Measurements from ENCODE around the gene LORICRIN. TPM values are rescaled to one million over a fixed set of nuclear protein-coding genes. Genes with fewer than 3 reads are reported as not detected.

LORICRIN gene
- not detected in 3 replicates for polyA plus RNA-seq
- 11.6 TPM for polyA plus RNA-seq (2011; ENCODE audit: low read depth)
- polyA plus RNA-seq (2011; cell fraction: cytosol; rRNA removed), result not detected in 2 replicates
- polyA plus RNA-seq (2011; cell fraction: nucleus; rRNA removed), result not detected in 2 replicates
- 0.09 and 78.0 TPM in 2 replicates for polyA plus RNA-seq (2012; ENCODE audit: low replicate concordance)
- polyA minus RNA-seq, result 0.33 TPM in 1 of 3 replicates, not detected in the others
- not detected for polyA minus RNA-seq (2011; cell fraction: cytosol; rRNA and poly(A)+ RNA removed)
- not detected in 2 replicates for polyA minus RNA-seq (2011; cell fraction: nucleus; rRNA and poly(A)+ RNA removed)

GRCh38 chr1:153259387-153259786 is at the start of gene LORICRIN:
TSS of gene LORICRIN (plus strand) at chr1:153259687. CDS start at chr1:153260950, 1,263 bp downstream.
- no peak within 1 kb of the TSS for H3K4me3 ChIP-seq (ENCODE audit: control insufficient read depth in 2 of 3, extremely low read depth in 1 of 3, insufficient read depth in 2 of 3, low read depth in 1 of 3, low read length in 3 of 3)
- H2AFZ ChIP-seq (ENCODE audit: control insufficient read depth, low read length), result no peak within 1 kb of the TSS
- H4K20me1 ChIP-seq (ENCODE audit: control insufficient read depth, extremely low read depth, insufficient read depth, low read length), result no peaks in the 10 kb centered on the region
- FAIRE-seq (no peak), DNase-seq (ENCODE audit: low read depth, low spot score) (no peak)
- dilution Hi-C loops (cut with MboI; ENCODE audit: extremely low pct_ligation_motif_present, low sequenced_read_pairs), result no loop called here
- H3K27me3 ChIP-seq (ENCODE audit: control insufficient read depth, extremely low read depth, insufficient read depth, low read length), result peaks cover 58% of the 10 kb centered on the region
- H3K27ac ChIP-seq (ENCODE audit: control insufficient read depth, insufficient read depth, low read length), result no peak within 1 kb of the TSS
- H3K4me1 ChIP-seq (ENCODE audit: control insufficient read depth, extremely low read depth, insufficient read depth, low read length), result peaks cover 5% of the 10 kb centered on the region
- H3K79me2 ChIP-seq (ENCODE audit: control insufficient read depth, insufficient read depth, low read length), result no peaks in the 10 kb centered on the region
- no peaks in the 10 kb centered on the region for H3K36me3 ChIP-seq (ENCODE audit: control insufficient read depth in 2 of 2, extremely low read depth in 1 of 2, insufficient read depth in 2 of 2, low read length in 2 of 2)
- H3K9ac ChIP-seq (ENCODE audit: control insufficient read depth, extremely low read depth, insufficient read depth, low read length), result no peak within 1 kb of the TSS
- H3K9me3 ChIP-seq (ENCODE audit: control insufficient read depth, low read depth, low read length), result no peaks in the 10 kb centered on the region
- H3K4me2 ChIP-seq (ENCODE audit: control insufficient read depth, extremely low read depth, insufficient read depth, low read depth, low read length), result no peak within 1 kb of the TSS
- TF ChIP-seq EZH2 (IDR thresholded peaks at IDR 0.05; ENCODE audit: low read length), result no peak
- TF ChIP-seq CTCF (optimal IDR thresholded peaks at IDR 0.05 in 1 of 3, IDR thresholded peaks at IDR 0.05 in 1 of 3, conservative IDR thresholded peaks at IDR 0.05 in 1 of 3; ENCODE audit: extremely low read depth in 1 of 3, insufficient read depth in 2 of 3, low read length in 3 of 3), result no peak
- no peaks in the 10 kb centered on the region for H3K9me1 ChIP-seq (ENCODE audit: control insufficient read depth, extremely low read depth, insufficient read depth, low read length)

GRCh38 chr1:153210206-153210605 is 49.3 kb upstream of the LORICRIN start:
- peaks cover 4% of the 10 kb centered on the region for H3K27me3 ChIP-seq (ENCODE audit: control insufficient read depth, extremely low read depth, insufficient read depth, low read length)
- H3K4me1 ChIP-seq (ENCODE audit: control insufficient read depth, extremely low read depth, insufficient read depth, low read length), result no peaks in the 10 kb centered on the region
- H3K4me3 ChIP-seq (ENCODE audit: control insufficient read depth in 2 of 3, extremely low read depth in 1 of 3, insufficient read depth in 2 of 3, low read depth in 1 of 3, low read length in 3 of 3), result no peak overlapping the region
- H3K79me2 ChIP-seq (ENCODE audit: control insufficient read depth, insufficient read depth, low read length), result no peaks in the 10 kb centered on the region
- dilution Hi-C loops (cut with MboI; ENCODE audit: extremely low pct_ligation_motif_present, low sequenced_read_pairs), result no loop called here
- H3K9me1 ChIP-seq (ENCODE audit: control insufficient read depth, extremely low read depth, insufficient read depth, low read length), result no peaks in the 10 kb centered on the region
- H3K36me3 ChIP-seq (ENCODE audit: control insufficient read depth in 2 of 2, extremely low read depth in 1 of 2, insufficient read depth in 2 of 2, low read length in 2 of 2), result no peaks in the 10 kb centered on the region
- H4K20me1 ChIP-seq (ENCODE audit: control insufficient read depth, extremely low read depth, insufficient read depth, low read length), result no peaks in the 10 kb centered on the region
- no peak for FAIRE-seq
- H2AFZ ChIP-seq (ENCODE audit: control insufficient read depth, low read length), result no peak overlapping the region
- no peak overlapping the region for H3K4me2 ChIP-seq (ENCODE audit: control insufficient read depth, extremely low read depth, insufficient read depth, low read depth, low read length)
- TF ChIP-seq EZH2 (IDR thresholded peaks at IDR 0.05; ENCODE audit: low read length) (no peak), CTCF (optimal IDR thresholded peaks at IDR 0.05 in 1 of 3, IDR thresholded peaks at IDR 0.05 in 1 of 3, conservative IDR thresholded peaks at IDR 0.05 in 1 of 3; ENCODE audit: extremely low read depth in 1 of 3, insufficient read depth in 2 of 3, low read length in 3 of 3) (no peak)
- H3K9me3 ChIP-seq (ENCODE audit: control insufficient read depth, low read depth, low read length), result no peaks in the 10 kb centered on the region
- no peak overlapping the region for H3K27ac ChIP-seq (ENCODE audit: control insufficient read depth, insufficient read depth, low read length)
- DNase-seq (ENCODE audit: low read depth, low spot score), result no peak
- no peak overlapping the region for H3K9ac ChIP-seq (ENCODE audit: control insufficient read depth, extremely low read depth, insufficient read depth, low read length)
